ENCODE results near the gene TTI1. TPM values are rescaled to one million over a fixed set of nuclear protein-coding genes. Genes with fewer than 3 reads are reported as not detected.

Gene TTI1
- total RNA-seq, 2 experiments from 2014 or later, result 10.6 to 11.4 TPM

GRCh38 chr20:37987602-37988290 is 45.5 kb downstream of the TTI1 start:
- DNase-seq, result no peak
- Histone ChIP-seq H3K27ac (ENCODE audit: low read depth in 1 of 2, low read length in 2 of 2) (no peak overlapping the region), H3K4me1 (ENCODE audit: insufficient read depth, low read length) (peaks cover 13% of the 10 kb centered on the region), H3K4me3 (ENCODE audit: low read length) (no peak overlapping the region), H3K36me3 (ENCODE audit: insufficient read depth, low read length) (peaks cover 47% of the 10 kb centered on the region), H3K27me3 (ENCODE audit: control insufficient read depth in 1 of 2, insufficient read depth in 2 of 2, low read length in 2 of 2) (no peaks in the 10 kb centered on the region), H3K9me3 (ENCODE audit: control insufficient read depth in 1 of 2, insufficient read depth in 1 of 2, low read length in 2 of 2) (no peaks in the 10 kb centered on the region)
- H3K27me3 Mint-ChIP-seq, result no peaks in the 10 kb centered on the region
- intact Hi-C loops (cut with DNase I, micrococcal nuclease), result no loop called here
- no peak overlapping the region for H3K4me3 Mint-ChIP-seq
- TF ChIP-seq CTCF (IDR thresholded peaks at IDR 0.05), result no peak
- ChIA-PET POLR2A (interaction anchor here (1.4 kb wide), 1 partner anchor 20 kb away, joined by 3 read pairs; no protein-coding TSS in a partner anchor), CTCF (no interaction called here)
- peaks cover 72% of the 10 kb centered on the region for H3K36me3 Mint-ChIP-seq (ENCODE audit: low read depth)
- H3K4me1 Mint-ChIP-seq (ENCODE audit: low read depth), result peaks cover 24% of the 10 kb centered on the region
- no peak overlapping the region for H3K27ac Mint-ChIP-seq
- no peaks in the 10 kb centered on the region for H3K9me3 Mint-ChIP-seq
- ATAC-seq (ENCODE audit: poor library complexity), result no peak

- H3K36me3 Mint-ChIP-seq (ENCODE audit: low read depth), result peaks cover 79% of the 10 kb centered on the region
- peaks cover 13% of the 10 kb centered on the region for H3K4me1 ChIP-seq (ENCODE audit: insufficient read depth, low read length)
- no peak overlapping the region for H3K27ac ChIP-seq (ENCODE audit: low read depth in 1 of 2, low read length in 2 of 2)
- no peak overlapping the region for H3K27ac Mint-ChIP-seq
- TF ChIP-seq CTCF (IDR thresholded peaks at IDR 0.05), result no peak
- DNase-seq, result no peak
- no peaks in the 10 kb centered on the region for H3K27me3 ChIP-seq (ENCODE audit: control insufficient read depth in 1 of 2, insufficient read depth in 2 of 2, low read length in 2 of 2)
- ChIA-PET CTCF (no interaction called here), POLR2A (interaction anchor here (1.4 kb wide), 1 partner anchor 20 kb away, joined by 3 read pairs; no protein-coding TSS in a partner anchor)
- peaks cover 48% of the 10 kb centered on the region for H3K36me3 ChIP-seq (ENCODE audit: insufficient read depth, low read length)
- H3K27me3 Mint-ChIP-seq, result no peaks in the 10 kb centered on the region
- no peak overlapping the region for H3K4me3 Mint-ChIP-seq
- ATAC-seq (ENCODE audit: poor library complexity), result no peak
- H3K4me1 Mint-ChIP-seq (ENCODE audit: low read depth), result peaks cover 24% of the 10 kb centered on the region
- H3K9me3 Mint-ChIP-seq, result no peaks in the 10 kb centered on the region
- H3K4me3 ChIP-seq (ENCODE audit: low read length), result no peak overlapping the region
- intact Hi-C loops (cut with DNase I, micrococcal nuclease), result no loop called here
- H3K9me3 ChIP-seq (ENCODE audit: control insufficient read depth in 1 of 2, insufficient read depth in 1 of 2, low read length in 2 of 2), result no peaks in the 10 kb centered on the region
Measured at GRCh38 chr20:37986873-37987601, 46.2 kb downstream of the TTI1 start.

GRCh38 chr20:37986044-37986858 is 47.0 kb downstream of the TTI1 start:
- CTCF ChIA-PET, result no interaction called here
- peaks cover 12% of the 10 kb centered on the region for H3K4me1 ChIP-seq (ENCODE audit: insufficient read depth, low read length)
- intact Hi-C loops (cut with DNase I, micrococcal nuclease), result no loop called here
- no peak for TF ChIP-seq CTCF (IDR thresholded peaks at IDR 0.05)
- no peak overlapping the region for H3K4me3 Mint-ChIP-seq
- peaks cover 80% of the 10 kb centered on the region for H3K36me3 Mint-ChIP-seq (ENCODE audit: low read depth)
- no peaks in the 10 kb centered on the region for H3K27me3 ChIP-seq (ENCODE audit: control insufficient read depth in 1 of 2, insufficient read depth in 2 of 2, low read length in 2 of 2)
- DNase-seq, result no peak
- POLR2A ChIA-PET, result interaction anchor here (1.4 kb wide), 1 partner anchor 21 kb away, joined by 3 read pairs; no protein-coding TSS in a partner anchor
- H3K9me3 Mint-ChIP-seq, result no peaks in the 10 kb centered on the region
- H3K36me3 ChIP-seq (ENCODE audit: insufficient read depth, low read length), result peaks cover 48% of the 10 kb centered on the region
- ATAC-seq (ENCODE audit: poor library complexity), result no peak
- H3K9me3 ChIP-seq (ENCODE audit: control insufficient read depth in 1 of 2, insufficient read depth in 1 of 2, low read length in 2 of 2), result no peaks in the 10 kb centered on the region
- H3K27ac Mint-ChIP-seq, result no peak overlapping the region
- H3K4me3 ChIP-seq (ENCODE audit: low read length), result no peak overlapping the region
- no peaks in the 10 kb centered on the region for H3K27me3 Mint-ChIP-seq
- H3K4me1 Mint-ChIP-seq (ENCODE audit: low read depth), result peaks cover 18% of the 10 kb centered on the region
- no peak overlapping the region for H3K27ac ChIP-seq (ENCODE audit: low read depth in 1 of 2, low read length in 2 of 2)
